ENCODE results near the gene DDX47. TPM values are rescaled to one million over a fixed set of nuclear protein-coding genes. Genes with fewer than 3 reads are reported as not detected.
"Not testable (repeated sequence)": the region's sequence is repeated elsewhere in the genome, so short reads cannot be mapped to it uniquely, and the experiment has no call there.

Gene DDX47
- total RNA-seq, 6 donors from 2014 or later, result 34.0 to 64.0 (median 45.2) TPM

- Histone ChIP-seq H3K4me1 (no peaks in the 10 kb centered on the region), H3K9me3 (no peaks in the 10 kb centered on the region), H3K4me3 (no peak overlapping the region), H3K27ac (no peak overlapping the region), H3K36me3 (no peaks in the 10 kb centered on the region), H3K27me3 (no peaks in the 10 kb centered on the region)
- no peak for DNase-seq
- 83 to 88% methylated on average over 4 of the region's 4 CpGs for WGBS, 2 donors
- TF ChIP-seq POLR2AphosphoS5 (IDR thresholded peaks at IDR 0.05) (no peak), POLR2A (IDR thresholded peaks at IDR 0.05) (no peak), CTCF (IDR thresholded peaks at IDR 0.05) (no peak), EP300 (IDR thresholded peaks at IDR 0.05) (no peak)
- ATAC-seq (ENCODE audit: low FRiP score in 2 of 2), result no peak
These were observed 32.7 kb downstream of the DDX47 start for GRCh38 chr12:12845794-12846243.

- ATAC-seq (ENCODE audit: low FRiP score in 2 of 2); H3K4me3 ChIP-seq; H3K36me3 ChIP-seq; DNase-seq; H3K4me1 ChIP-seq; H3K9me3 ChIP-seq; H3K27me3 ChIP-seq; H3K27ac ChIP-seq: not testable (repeated sequence)
- 90 to 94% methylated on average over 3 of the region's 3 CpGs for WGBS, 2 donors
These were observed 33.6 kb downstream of the DDX47 start for GRCh38 chr12:12846780-12847179.

GRCh38 chr12:12853435-12853834, 40.3 kb downstream of the DDX47 start:
- Histone ChIP-seq H3K27me3 (no peaks in the 10 kb centered on the region), H3K4me1 (no peaks in the 10 kb centered on the region), H3K4me3 (no peak overlapping the region), H3K27ac (no peak overlapping the region), H3K36me3 (no peaks in the 10 kb centered on the region), H3K9me3 (no peaks in the 10 kb centered on the region)
- TF ChIP-seq POLR2AphosphoS5 (IDR thresholded peaks at IDR 0.05) (no peak), POLR2A (IDR thresholded peaks at IDR 0.05) (no peak), EP300 (IDR thresholded peaks at IDR 0.05) (no peak), CTCF (IDR thresholded peaks at IDR 0.05) (no peak)
- ATAC-seq (ENCODE audit: low FRiP score in 2 of 2) (no peak), DNase-seq (no peak)
- 55 to 64% methylated on average over 3 of the region's 3 CpGs for WGBS, 2 donors

- no peak overlapping the region for H3K27ac ChIP-seq
- TF ChIP-seq EP300 (IDR thresholded peaks at IDR 0.05), result no peak
- no peaks in the 10 kb centered on the region for H3K9me3 ChIP-seq
- H3K36me3 ChIP-seq, result no peaks in the 10 kb centered on the region
- no peaks in the 10 kb centered on the region for H3K27me3 ChIP-seq
- H3K4me3 ChIP-seq, result no peak overlapping the region
- DNase-seq (no peak), ATAC-seq (ENCODE audit: low FRiP score in 2 of 2) (no peak)
- no peaks in the 10 kb centered on the region for H3K4me1 ChIP-seq
- 93% methylated on average over 1 of the region's 1 CpG; no CpG with 5 or more reads in 1 of the 2 donors for WGBS, 2 donors
These were observed 46.5 kb downstream of the DDX47 start for GRCh38 chr12:12859690-12860089.

GRCh38 chr12:12864243-12864642, 51.1 kb downstream of the DDX47 start:
- no peak for DNase-seq
- H3K9me3 ChIP-seq, result no peaks in the 10 kb centered on the region
- no peak overlapping the region for H3K27ac ChIP-seq
- TF ChIP-seq CTCF (IDR thresholded peaks at IDR 0.05), result no peak
- no peak for TF ChIP-seq EP300 (IDR thresholded peaks at IDR 0.05)
- no peak for TF ChIP-seq POLR2AphosphoS5 (IDR thresholded peaks at IDR 0.05)
- no peak for TF ChIP-seq POLR2A (IDR thresholded peaks at IDR 0.05)
- no peaks in the 10 kb centered on the region for H3K4me1 ChIP-seq
- H3K36me3 ChIP-seq, result no peaks in the 10 kb centered on the region
- ATAC-seq (ENCODE audit: low FRiP score in 2 of 2), result no peak
- WGBS, 2 donors, result 96 to 98% methylated on average over 2 of the region's 2 CpGs
- no peak overlapping the region for H3K4me3 ChIP-seq
- no peaks in the 10 kb centered on the region for H3K27me3 ChIP-seq

- no peak overlapping the region for H3K4me3 ChIP-seq
- H3K4me1 ChIP-seq, result peaks cover 0 to 14% (median 4%) of the 10 kb centered on the region in 4 donors
- no peak for DNase-seq
- 88 to 94% methylated on average over 3 of the region's 3 CpGs for WGBS, 2 donors
- no peaks in the 10 kb centered on the region for H3K36me3 ChIP-seq
- H3K9me3 ChIP-seq, result no peaks in the 10 kb centered on the region
- TF ChIP-seq EP300 (IDR thresholded peaks at IDR 0.05) (no peak), POLR2A (IDR thresholded peaks at IDR 0.05) (no peak), POLR2AphosphoS5 (IDR thresholded peaks at IDR 0.05) (no peak), CTCF (IDR thresholded peaks at IDR 0.05) (no peak)
- H3K27ac ChIP-seq, result no peak overlapping the region
- ATAC-seq (ENCODE audit: low FRiP score in 2 of 2), result no peak
- H3K27me3 ChIP-seq, result no peaks in the 10 kb centered on the region
These were observed 55.5 kb downstream of the DDX47 start for GRCh38 chr12:12868477-12869235.
